SK-N-SH (cell line): ENCODE measurements around the gene TUBB3. TPM values are rescaled to one million over a fixed set of nuclear protein-coding genes. Genes with fewer than 3 reads are reported as not detected.

Experiments used
- CTCF ChIA-PET: fragments of 300-600, 350-600 bp; formaldehyde crosslinking; extraction: SDS; loops from one replicate; lab custom pipeline; 2021; lab: Yijun Ruan, JAX
- POLR2A ChIA-PET: fragments of 350-600 bp; sonication (Branson Sonifier 250); formaldehyde crosslinking; extraction: SDS; loops from one replicate; lab custom pipeline; 2020; ENCODE audit warnings: antibody characterized with exemption, inconsistent platforms; lab: Yijun Ruan, JAX
- DNase-seq: peaks from one replicate; pipeline ENCODE4 v3.0.0; 2012
- H2AFZ ChIP-seq: fragments of 200-600 bp; sonication (generic); 2 replicates; pipeline ENCODE4 v1.8.1; 2016; ENCODE audit warnings: antibody characterized with exemption, mild to moderate bottlenecking, low read depth
- H3F3A ChIP-seq: fragments of 200-600 bp; sonication (generic); replicated peaks from 2 replicates; pipeline ENCODE3; 2016; ENCODE audit warnings: antibody characterized with exemption, mild to moderate bottlenecking; ENCODE audit not compliant: insufficient read depth
- H3K27ac ChIP-seq, 2 experiments: fragments of 200-500 bp in 1 of 2; fragments of 200-600 bp in 1 of 2; sonication (Bioruptor generic) in 1 of 2; sonication (generic), shearing (Covaris generic) in 1 of 2; 2 replicates each; pipeline versions ENCODE4 v1.5.1 to v1.6.1; 2014 to 2016; ENCODE audit warnings: low read depth in 2 of 2, inconsistent platforms in 1 of 2, low read length in 1 of 2, mild to moderate bottlenecking in 1 of 2, mixed read lengths in 1 of 2
- H3K27me3 ChIP-seq: fragments of 200-600 bp; sonication (generic), shearing (Covaris generic); 2 replicates; pipeline ENCODE4 v1.6.1; 2016; ENCODE audit warnings: mixed run types; ENCODE audit not compliant: insufficient read depth
- H3K36me3 ChIP-seq, 2 experiments: fragments of 200-500 bp in 1 of 2; fragments of 200-600 bp in 1 of 2; sonication (Bioruptor generic) in 1 of 2; sonication (generic) in 1 of 2; replicated peaks in 1 of 2; 2 replicates each; pipeline versions ENCODE3 to v1.5.1; 2014 to 2016; ENCODE audit warnings: low read length in 1 of 2, mild to moderate bottlenecking in 1 of 2; ENCODE audit not compliant: insufficient read depth in 2 of 2, control insufficient read depth in 1 of 2
- H3K4me1 ChIP-seq, 2 experiments: fragments of 200-500 bp in 1 of 2; fragments of 200-600 bp in 1 of 2; sonication (Bioruptor generic) in 1 of 2; sonication (generic), shearing (Covaris generic) in 1 of 2; 2 replicates each; pipeline versions ENCODE4 v1.5.1 to v1.6.1; 2014 to 2016; ENCODE audit warnings: low read depth in 1 of 2, low read length in 1 of 2, mixed run types in 1 of 2; ENCODE audit not compliant: insufficient read depth in 2 of 2, control insufficient read depth in 1 of 2
- H3K4me2 ChIP-seq: fragments of 200-600 bp; sonication (generic), shearing (Covaris generic); 2 replicates; pipeline ENCODE4 v1.6.1; 2017; ENCODE audit warnings: mixed run types
- H3K4me3 ChIP-seq, 2 experiments: fragments of 200-500 bp in 1 of 2; fragments of 200-600 bp in 1 of 2; sonication (Bioruptor generic) in 1 of 2; sonication (generic), shearing (Covaris generic) in 1 of 2; 2 replicates each; pipeline versions ENCODE4 v1.5.1 to v1.8.1; 2014 to 2016; ENCODE audit warnings: low read depth in 2 of 2, inconsistent platforms in 1 of 2, low read length in 1 of 2, mild to moderate bottlenecking in 1 of 2, mixed read lengths in 1 of 2, moderate library complexity in 1 of 2
- H3K79me2 ChIP-seq: fragments of 200-600 bp; sonication (generic); 2 replicates; pipeline ENCODE4 v1.8.1; 2017; ENCODE audit warnings: mild to moderate bottlenecking; ENCODE audit not compliant: insufficient read depth
- H3K9ac ChIP-seq: fragments of 200-600 bp; sonication (generic); 2 replicates; pipeline ENCODE4 v1.6.1; 2017; ENCODE audit warnings: mixed run types
- H3K9me2 ChIP-seq: fragments of 200-600 bp; sonication (generic); 2 replicates; pipeline ENCODE4 v1.6.1; 2017; ENCODE audit warnings: mixed run types
- H3K9me3 ChIP-seq: fragments of 200-600 bp; sonication (generic); 2 replicates; pipeline ENCODE4 v1.6.1; 2017; ENCODE audit warnings: mixed run types, mild to moderate bottlenecking, moderate library complexity
- H4K20me1 ChIP-seq: fragments of 200-600 bp; sonication (generic); 2 replicates; pipeline ENCODE4 v1.6.1; 2017; ENCODE audit warnings: mild to moderate bottlenecking, mixed run types; ENCODE audit not compliant: insufficient read depth
- CHD2 ChIP-seq: fragments of 150-350 bp; IDR thresholded peaks from 2 replicates; pipeline ENCODE4 v1.6.1; 2018; ENCODE audit warnings: low read length; ENCODE audit not compliant: partially characterized antibody
- ELF1 ChIP-seq: IDR thresholded peaks from 2 replicates; pipeline ENCODE4 v1.4.0; 2012
- EP300 ChIP-seq, 2 experiments: IDR thresholded peaks; 2 replicates each; pipeline versions ENCODE4 v1.4.0 to v1.6.1; 2012; ENCODE audit warnings: borderline replicate concordance in 1 of 2, low read depth in 1 of 2, low read length in 1 of 2
- EZH2phosphoT487 ChIP-seq: fragments of 200-600 bp; sonication (generic); IDR thresholded peaks from 2 replicates; pipeline ENCODE4 v1.6.1; 2017; ENCODE audit warnings: low read depth, mixed run types, mild to moderate bottlenecking, antibody characterized with exemption, moderate library complexity, borderline replicate concordance
- FOXJ3 ChIP-seq: sonication (generic); formaldehyde crosslinking; IDR thresholded peaks from 2 replicates; pipeline ENCODE4 v1.5.1; 2020; ENCODE audit warnings: mild to moderate bottlenecking, missing genetic modification reagents
- FOXM1 ChIP-seq: IDR thresholded peaks from 2 replicates; pipeline ENCODE4 v1.4.0; 2012; ENCODE audit warnings: low read depth, mild to moderate bottlenecking
- GATA2 ChIP-seq: sonication (generic); formaldehyde crosslinking; IDR thresholded peaks from 2 replicates; pipeline ENCODE4 v1.5.0; 2020; ENCODE audit warnings: mild to moderate bottlenecking, missing genetic modification reagents
- IRF3 ChIP-seq: fragments of 150-350 bp; IDR thresholded peaks from 2 replicates; pipeline ENCODE4 v1.6.1; 2016; ENCODE audit warnings: mild to moderate bottlenecking, low read depth, low read length
- MEF2A ChIP-seq: IDR thresholded peaks from 2 replicates; pipeline ENCODE4 v1.4.0; 2012; ENCODE audit warnings: low read depth, borderline replicate concordance
- MXI1 ChIP-seq: IDR thresholded peaks from 2 replicates; pipeline ENCODE4 v1.6.1; 2012; ENCODE audit warnings: mild to moderate bottlenecking, low read depth, low read length, improper control_type of control experiment
- NFIC ChIP-seq: IDR thresholded peaks from 2 replicates; pipeline ENCODE4 v1.4.0; 2012; ENCODE audit warnings: borderline replicate concordance
- POLR2AphosphoS5 ChIP-seq: IDR thresholded peaks from 2 replicates; pipeline ENCODE4 v1.6.1; 2012; ENCODE audit warnings: low read depth, low read length
- RCOR1 ChIP-seq: fragments of 150-350 bp; IDR thresholded peaks from 2 replicates; pipeline ENCODE4 v1.6.1; 2017; ENCODE audit warnings: antibody characterized with exemption, low read length
- RXRA ChIP-seq: IDR thresholded peaks from 2 replicates; pipeline ENCODE4 v1.4.0; 2012; ENCODE audit warnings: low read depth, mild to moderate bottlenecking, borderline replicate concordance
- SIN3A ChIP-seq: IDR thresholded peaks from 2 replicates; pipeline ENCODE4 v1.6.1; 2012; ENCODE audit warnings: low read depth, mild to moderate bottlenecking, low read length, moderate library complexity, borderline replicate concordance
- TAF1 ChIP-seq: IDR thresholded peaks from 2 replicates; pipeline ENCODE4 v1.6.1; 2012; ENCODE audit warnings: low read depth, mild to moderate bottlenecking, low read length, moderate library complexity, borderline replicate concordance
- TCF12 ChIP-seq: IDR thresholded peaks from 2 replicates; pipeline ENCODE4 v1.4.0; 2012
- TEAD4 ChIP-seq: IDR thresholded peaks from 2 replicates; pipeline ENCODE4 v1.4.0; 2012; ENCODE audit warnings: mild to moderate bottlenecking, borderline replicate concordance; ENCODE audit not compliant: insufficient read depth
- WGBS: methylation state at CpG from one replicate; pipeline ENCODE4 v1.1.6; 2017; ENCODE audit warnings: low lambda C conversion rate; 5-methylcytosine and 5-hydroxymethylcytosine counted together
- polyA plus RNA-seq, 3 experiments: library from polyadenylated mRNA; depleted of rRNA; stranded (reverse); fragments of >200 nt; gene quantifications; 2 replicates each; pipeline ENCODE4 v1.2.3, GENCODE V29; 2012
- TF ChIP-seq, protein P1 (sequence below): IDR thresholded peaks from 2 replicates; pipeline ENCODE4; 2012
- TF ChIP-seq, protein P2 (sequence below): fragments of 150-350 bp; IDR thresholded peaks from 2 replicates; pipeline ENCODE4 v1.6.1; 2017; ENCODE audit warnings: antibody characterized with exemption, low read length, low read depth, borderline replicate concordance

The TUBB3 gene
- polyA plus RNA-seq, 1 of the 3 experiments (the other 2 are of a cell fraction) = 428 TPM

DNA sequence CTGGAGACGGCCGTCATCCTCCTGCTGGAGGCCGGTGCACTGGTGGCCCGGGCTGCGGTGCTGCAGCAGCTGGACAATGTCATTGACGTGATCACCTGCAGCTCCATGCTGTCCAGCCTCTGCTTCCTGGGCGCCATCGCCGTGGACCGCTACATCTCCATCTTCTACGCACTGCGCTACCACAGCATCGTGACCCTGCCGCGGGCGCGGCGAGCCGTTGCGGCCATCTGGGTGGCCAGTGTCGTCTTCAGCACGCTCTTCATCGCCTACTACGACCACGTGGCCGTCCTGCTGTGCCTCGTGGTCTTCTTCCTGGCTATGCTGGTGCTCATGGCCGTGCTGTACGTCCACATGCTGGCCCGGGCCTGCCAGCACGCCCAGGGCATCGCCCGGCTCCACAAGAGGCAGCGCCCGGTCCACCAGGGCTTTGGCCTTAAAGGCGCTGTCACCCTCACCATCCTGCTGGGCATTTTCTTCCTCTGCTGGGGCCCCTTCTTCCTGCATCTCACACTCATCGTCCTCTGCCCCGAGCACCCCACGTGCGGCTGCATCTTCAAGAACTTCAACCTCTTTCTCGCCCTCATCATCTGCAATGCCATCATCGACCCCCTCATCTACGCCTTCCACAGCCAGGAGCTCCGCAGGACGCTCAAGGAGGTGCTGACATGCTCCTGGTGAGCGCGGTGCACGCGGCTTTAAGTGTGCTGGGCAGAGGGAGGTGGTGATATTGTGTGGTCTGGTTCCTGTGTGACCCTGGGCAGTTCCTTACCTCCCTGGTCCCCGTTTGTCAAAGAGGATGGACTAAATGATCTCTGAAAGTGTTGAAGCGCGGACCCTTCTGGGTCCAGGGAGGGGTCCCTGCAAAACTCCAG is 3.4 kb upstream of the TUBB3 start:
- Histone ChIP-seq H3K36me3 (no peaks in the 10 kb centered on the region), H3K9ac (no peak overlapping the region), H3K4me1 (peaks cover 12 to 44% of the 10 kb centered on the region in 2 experiments; a peak in 3 of 4 replicates), H3K9me3 (no peaks in the 10 kb centered on the region), H3K27ac (peak overlapping the region; percentile 97 to 100; a peak in 2 of 4 replicates), H3K4me2 (peak overlapping the region; percentile 93; the same call in 1 of the 2 replicates), H4K20me1 (peaks cover 14% of the 10 kb centered on the region), H3K9me2 (no peaks in the 10 kb centered on the region), H3K79me2 (peaks cover 19% of the 10 kb centered on the region), H2AFZ (no peak overlapping the region), H3F3A (peaks cover 27% of the 10 kb centered on the region), H3K4me3 (no peak overlapping the region), H3K27me3 (no peaks in the 10 kb centered on the region)
- 94% methylated on average over 48 of the region's 52 CpGs for WGBS
- DNase-seq = no peak
- POLR2A ChIA-PET = no interaction called here
- TF ChIP-seq FOXM1 = no peak
- TF ChIP-seq SIN3A = no peak
- no peak for TF ChIP-seq NFIC
- TF ChIP-seq TAF1 = no peak
- no peak for TF ChIP-seq ELF1
- no peak for TF ChIP-seq EP300 (IDR thresholded peaks at IDR 0.05; ENCODE audit: borderline replicate concordance in 1 of 2, low read depth in 1 of 2, low read length in 1 of 2)
- TF ChIP-seq TEAD4 = no peak
- TF ChIP-seq RCOR1 = no peak
- TF ChIP-seq TCF12 = no peak
- TF ChIP-seq RXRA = no peak
- TF ChIP-seq, protein P1, sequence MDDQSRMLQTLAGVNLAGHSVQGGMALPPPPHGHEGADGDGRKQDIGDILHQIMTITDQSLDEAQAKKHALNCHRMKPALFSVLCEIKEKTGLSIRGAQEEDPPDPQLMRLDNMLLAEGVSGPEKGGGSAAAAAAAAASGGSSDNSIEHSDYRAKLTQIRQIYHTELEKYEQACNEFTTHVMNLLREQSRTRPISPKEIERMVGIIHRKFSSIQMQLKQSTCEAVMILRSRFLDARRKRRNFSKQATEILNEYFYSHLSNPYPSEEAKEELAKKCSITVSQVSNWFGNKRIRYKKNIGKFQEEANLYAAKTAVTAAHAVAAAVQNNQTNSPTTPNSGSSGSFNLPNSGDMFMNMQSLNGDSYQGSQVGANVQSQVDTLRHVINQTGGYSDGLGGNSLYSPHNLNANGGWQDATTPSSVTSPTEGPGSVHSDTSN = no peak
- no peak for TF ChIP-seq EZH2phosphoT487
- TF ChIP-seq, protein P2, sequence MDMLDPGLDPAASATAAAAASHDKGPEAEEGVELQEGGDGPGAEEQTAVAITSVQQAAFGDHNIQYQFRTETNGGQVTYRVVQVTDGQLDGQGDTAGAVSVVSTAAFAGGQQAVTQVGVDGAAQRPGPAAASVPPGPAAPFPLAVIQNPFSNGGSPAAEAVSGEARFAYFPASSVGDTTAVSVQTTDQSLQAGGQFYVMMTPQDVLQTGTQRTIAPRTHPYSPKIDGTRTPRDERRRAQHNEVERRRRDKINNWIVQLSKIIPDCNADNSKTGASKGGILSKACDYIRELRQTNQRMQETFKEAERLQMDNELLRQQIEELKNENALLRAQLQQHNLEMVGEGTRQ = no peak
- no peak for TF ChIP-seq IRF3
- TF ChIP-seq FOXJ3 (CRISPR knock-in tag) = no peak
- TF ChIP-seq POLR2AphosphoS5 = no peak
- no peak for TF ChIP-seq MXI1
- TF ChIP-seq GATA2 (CRISPR knock-in tag) = no peak
- TF ChIP-seq MEF2A = no peak
- TF ChIP-seq CHD2 = no peak
- CTCF ChIA-PET = interaction anchor here (1.3 to 2.0 kb wide), 3 partner anchors 9 to 30 kb away, joined by 3 to 16 read pairs (median 5); no protein-coding TSS in a partner anchor
